Stimulated activated CD8-positive, alpha-beta memory T cell treated with anti-CD3 and anti-CD28 coated beads, Interleukin-4, amount 100 ng/mL, for 4 hours (primary cell): ENCODE measurements around the gene ABCD3.
"Not testable (repeated sequence)": the region's sequence is repeated elsewhere in the genome, so short reads cannot be mapped to it uniquely, and the experiment has no call there.

Experiments
- DNase-seq, 2 donors: peaks; one replicate each; pipeline ENCODE4 v3.0.0-alpha.2; 2020; ENCODE audit warnings: low read depth in 2 of 2, low spot score in 1 of 2

Gene ABCD3

DNA sequence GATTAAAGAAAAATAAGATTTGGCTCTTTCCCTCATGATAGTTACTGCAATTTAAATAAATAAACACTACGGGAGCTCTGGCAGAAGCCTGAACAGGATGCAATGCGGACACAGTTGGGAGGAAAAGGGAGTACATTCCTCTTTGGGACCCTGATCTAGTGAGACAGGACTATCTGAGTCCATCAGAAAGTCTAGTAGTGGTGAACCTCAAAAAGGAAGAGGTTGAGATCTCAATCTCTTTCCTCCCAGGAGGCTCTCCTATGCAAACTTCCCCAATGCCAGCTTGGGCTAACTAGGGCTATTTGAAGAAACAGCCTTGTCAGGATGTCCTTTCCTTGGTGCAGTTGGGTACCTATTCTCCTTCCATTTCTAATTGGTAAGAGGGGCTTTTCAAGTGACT is 4.9 kb upstream of the ABCD3 start:
- no peak for DNase-seq

GRCh38 chr1:94416901-94417727 is 1.1 kb upstream of the ABCD3 start:
- no peak for DNase-seq

GRCh38 chr1:94417728-94417977 is 536 bp upstream of the ABCD3 start:
- DNase-seq: no peak

- no peak for DNase-seq
Observed at GRCh38 chr1:94418664-94419655, 771 bp downstream of the ABCD3 start.

DNA sequence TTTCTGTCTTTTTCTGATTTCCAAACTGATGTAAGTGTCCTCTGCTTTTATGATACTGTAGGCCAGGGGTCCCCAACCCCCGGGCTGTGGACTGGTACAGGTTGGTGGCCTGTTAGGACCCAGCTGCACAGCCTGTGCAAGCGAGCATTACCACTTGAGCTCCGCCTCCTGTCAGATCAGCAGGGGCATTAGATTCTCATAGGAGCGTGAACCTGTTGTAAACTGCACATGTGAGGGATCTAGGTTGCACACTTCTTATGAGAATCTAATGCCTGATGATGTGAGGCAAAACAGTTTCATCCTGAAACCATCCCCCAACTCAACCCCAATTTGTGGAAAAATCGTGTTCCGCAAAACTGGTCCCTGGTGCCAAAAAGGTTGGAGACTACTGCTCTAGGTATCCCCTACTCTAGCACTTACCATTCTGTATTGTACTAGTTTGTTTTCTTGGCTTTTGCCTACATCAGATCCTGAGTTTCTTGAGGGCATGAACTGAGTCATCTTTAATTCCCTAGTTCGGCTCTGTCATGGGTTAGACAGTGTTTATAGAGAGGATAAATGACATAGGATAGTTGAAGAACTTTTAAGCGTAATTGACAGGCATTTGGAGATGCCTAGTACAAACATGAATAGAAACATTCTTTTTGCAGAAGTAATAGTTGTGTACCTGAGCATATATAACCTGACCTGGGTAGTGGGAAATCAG is 4.1 kb downstream of the ABCD3 start:
- DNase-seq: no peak

- DNase-seq: no peak
Observed at GRCh38 chr1:94425821-94426484, 7.8 kb downstream of the ABCD3 start.

DNA sequence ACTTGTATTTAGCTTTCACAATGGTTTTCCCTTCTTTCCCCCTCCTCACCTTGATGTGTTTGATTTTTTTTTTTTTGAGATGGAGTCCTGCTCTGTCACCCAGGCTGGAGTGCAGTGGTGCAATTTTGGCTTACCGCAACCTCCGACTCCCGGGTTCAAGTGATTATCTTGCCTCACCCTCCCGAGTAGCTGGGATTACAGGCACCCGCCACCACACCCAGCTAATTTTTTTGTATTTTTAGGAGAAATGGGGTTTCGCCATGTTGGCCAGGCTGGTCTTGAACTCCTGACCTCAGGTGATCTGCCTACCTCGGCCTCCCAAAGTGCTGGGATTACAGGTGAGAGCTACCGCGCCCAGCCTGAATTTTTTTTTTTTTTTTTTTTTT is 8.3 kb downstream of the ABCD3 start:
- not testable (repeated sequence) for DNase-seq

DNA sequence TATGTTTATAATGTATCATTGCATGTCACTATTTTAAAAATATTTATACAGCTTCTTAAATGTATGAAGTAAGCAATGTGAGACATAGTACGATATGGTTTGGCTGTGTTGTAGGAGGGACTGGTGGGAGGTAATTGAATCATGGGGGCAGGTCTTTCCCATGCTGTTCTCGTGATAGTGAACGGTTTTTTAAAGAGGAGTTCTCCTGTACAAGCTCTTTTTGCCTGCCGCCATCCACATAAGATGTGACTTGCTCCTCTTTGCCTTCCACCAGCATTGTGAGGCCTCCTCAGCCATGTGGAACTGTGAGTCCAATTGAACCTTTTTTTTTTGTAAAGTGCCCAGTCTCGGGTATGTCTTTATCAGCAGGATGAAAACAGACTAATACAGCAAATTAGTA is 10.3 kb downstream of the ABCD3 start:
- DNase-seq: no peak

GRCh38 chr1:94428927-94429528 is 10.8 kb downstream of the ABCD3 start:
- DNase-seq: not testable (repeated sequence)

GRCh38 chr1:94430066-94430465 is 11.9 kb downstream of the ABCD3 start:
- DNase-seq: not testable (repeated sequence)

DNA sequence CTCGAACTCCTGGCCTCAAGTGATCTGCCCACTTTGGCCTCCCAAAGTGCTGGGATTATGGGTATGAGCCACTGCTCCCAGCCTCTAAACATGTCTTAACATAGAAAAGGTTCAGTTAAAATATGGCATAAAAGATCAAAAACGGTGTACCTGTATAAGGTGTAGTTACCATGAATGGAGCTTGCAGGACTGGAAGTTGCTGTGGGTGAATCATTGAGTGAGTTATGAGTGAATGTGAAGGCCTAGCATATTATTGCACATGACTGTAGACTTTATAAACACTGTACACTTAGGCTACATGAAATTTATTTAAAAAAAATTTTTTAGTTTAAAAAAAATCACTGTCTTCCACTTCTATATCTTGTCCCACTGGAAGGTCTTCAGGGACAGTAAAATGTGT is 15.7 kb downstream of the ABCD3 start:
- DNase-seq: no peak

GRCh38 chr1:94434365-94435045 is 16.3 kb downstream of the ABCD3 start:
- DNase-seq: no peak

GRCh38 chr1:94438692-94439276 is 20.6 kb downstream of the ABCD3 start:
- no peak for DNase-seq

DNA sequence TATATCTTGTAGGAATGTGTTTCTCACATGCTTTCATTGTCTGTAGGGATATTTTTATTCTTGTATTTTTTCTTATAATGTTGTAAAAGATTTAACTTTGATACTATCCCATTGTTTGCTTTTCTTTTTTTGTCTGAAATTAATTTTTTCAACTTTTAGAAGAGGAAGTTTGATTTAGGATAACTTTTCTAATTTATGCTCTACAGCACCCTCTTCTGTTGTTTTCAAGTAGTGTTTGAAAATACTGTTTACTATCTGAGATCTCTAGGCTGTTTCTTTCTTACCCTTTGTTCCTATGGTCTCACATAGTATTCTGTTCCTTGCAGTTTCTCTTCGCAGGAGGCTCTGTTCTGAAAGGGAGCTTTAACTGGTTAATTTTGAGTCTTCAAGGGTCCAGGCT is 21.9 kb downstream of the ABCD3 start:
- no peak for DNase-seq

- DNase-seq: not testable (repeated sequence)
Observed at GRCh38 chr1:94443067-94443466, 24.9 kb downstream of the ABCD3 start.

DNA sequence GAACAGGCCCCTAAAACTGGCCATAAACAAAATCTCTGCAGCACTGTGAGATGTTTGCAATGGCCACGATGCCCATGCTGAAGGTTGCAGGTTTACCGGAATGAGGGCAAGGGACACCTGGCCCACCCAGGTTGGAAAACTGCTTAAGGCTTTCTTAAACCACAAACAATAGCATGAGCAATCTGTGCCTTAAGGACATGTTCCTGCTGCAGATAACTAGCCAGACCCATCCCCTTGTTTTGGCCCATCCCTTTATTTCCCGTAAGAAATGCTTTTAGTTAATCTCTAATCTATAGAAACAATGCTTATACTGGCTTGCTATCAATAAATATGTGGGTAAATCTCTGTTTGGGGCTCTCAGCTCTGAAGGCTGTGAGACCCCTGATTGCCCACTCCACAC is 26.6 kb downstream of the ABCD3 start:
- DNase-seq: not testable (repeated sequence)

DNA sequence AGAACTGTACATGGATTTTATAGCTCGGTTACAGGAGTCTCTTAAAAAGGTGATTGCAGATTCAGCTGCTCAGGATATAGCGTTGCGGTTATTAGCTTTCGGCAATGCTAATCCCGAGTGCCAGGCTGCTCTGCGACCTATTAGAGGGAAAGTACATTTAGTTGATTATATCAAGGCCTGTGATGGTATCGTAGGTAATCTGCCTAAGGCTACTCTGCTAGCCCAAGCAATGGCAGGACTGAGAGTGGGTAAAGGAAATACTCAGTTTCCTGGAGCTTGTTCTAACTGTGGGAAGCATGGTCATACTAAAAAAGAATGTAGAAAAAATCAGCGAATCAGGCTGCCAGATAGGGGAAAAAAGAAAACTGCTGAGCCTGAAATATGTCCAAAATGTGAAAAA is 27.5 kb downstream of the ABCD3 start:
- DNase-seq: not testable (repeated sequence)

- not testable (repeated sequence) for DNase-seq
Observed at GRCh38 chr1:94446177-94446576, 28.0 kb downstream of the ABCD3 start.

DNA sequence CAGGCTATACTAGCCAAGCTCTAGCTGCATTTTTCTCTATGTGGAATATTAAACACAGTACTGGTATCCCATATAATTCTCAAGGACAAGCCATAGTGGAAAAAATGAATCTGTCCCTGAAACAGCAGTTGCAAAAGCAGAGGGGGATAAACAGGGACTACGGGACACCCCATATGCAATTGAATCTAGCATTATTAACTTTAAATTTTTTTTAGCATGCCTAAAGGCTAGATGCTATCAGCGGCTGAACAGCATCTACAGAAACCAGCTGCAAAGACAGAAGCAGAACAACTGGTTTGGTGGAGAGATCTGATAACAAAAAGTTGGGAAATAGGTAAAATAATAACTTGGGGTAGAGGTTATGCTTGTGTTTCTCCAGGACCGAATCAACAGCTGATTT is 30.6 kb downstream of the ABCD3 start:
- DNase-seq: not testable (repeated sequence)

- DNase-seq: no peak
Observed at GRCh38 chr1:94456736-94457135, 38.5 kb downstream of the ABCD3 start.
